Amniotic epithelial cell (primary cell): ENCODE measurements around the gene SPON2.

Experiments
- DNase-seq: peaks from one replicate; pipeline ENCODE4 v3.0.0-alpha.2; 2010; ENCODE audit warnings: low read depth

The SPON2 gene

GRCh38 chr4:1172971-1173757, 781 bp upstream of the SPON2 start:
- peak; percentile 93 for DNase-seq

DNA sequence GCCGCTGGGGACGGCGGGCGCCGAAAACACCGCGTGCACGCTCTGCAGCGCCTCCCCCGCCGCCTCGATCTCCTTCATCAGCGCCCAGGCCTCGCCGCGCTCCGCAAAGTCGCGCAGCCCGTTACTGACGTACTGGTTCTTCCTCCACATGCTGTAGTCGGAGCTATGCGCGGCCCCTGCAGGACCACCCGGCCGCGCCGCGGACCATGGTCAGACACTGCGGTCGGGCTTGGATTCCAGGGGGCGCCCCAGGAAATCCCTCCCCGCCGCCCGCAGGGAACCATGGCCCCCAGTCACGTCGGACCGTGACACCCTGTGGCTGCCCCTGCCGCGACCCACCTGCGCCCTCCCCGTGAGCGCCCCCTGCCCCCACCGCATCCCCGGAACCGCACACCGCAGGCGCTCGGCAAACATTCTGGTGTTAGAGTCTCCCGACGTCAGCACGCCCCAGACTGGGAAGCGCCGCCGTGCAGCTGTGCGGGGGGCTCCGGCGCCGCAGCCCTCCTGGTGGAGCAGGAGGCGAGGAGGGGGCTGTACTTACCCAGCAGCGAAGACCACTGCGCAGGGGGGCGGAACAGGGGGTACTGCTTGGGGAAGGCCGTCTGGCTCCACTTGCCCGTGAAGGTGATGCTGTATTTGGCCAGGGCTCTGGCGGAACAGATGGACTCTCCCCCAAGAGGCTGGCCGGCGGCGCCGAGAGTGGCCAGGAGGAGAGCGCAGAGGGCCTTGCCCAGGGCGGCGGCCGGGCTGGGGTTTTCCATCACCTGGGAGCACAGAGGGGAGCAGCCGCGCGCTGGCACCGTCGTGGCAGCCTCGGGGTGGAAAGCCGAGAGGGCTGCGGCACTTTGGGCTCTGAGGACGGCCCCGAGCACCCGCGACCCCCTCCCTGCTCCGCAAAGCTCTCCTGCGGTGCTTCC, 814 bp downstream of the SPON2 start:
- no peak for DNase-seq

GRCh38 chr4:1170976-1171310, 1.4 kb downstream of the SPON2 start:
- DNase-seq = no peak

GRCh38 chr4:1170156-1170975, 2.0 kb downstream of the SPON2 start:
- no peak for DNase-seq

GRCh38 chr4:1169691-1170096, 2.7 kb downstream of the SPON2 start:
- no peak for DNase-seq

GRCh38 chr4:1169171-1169671, 3.2 kb downstream of the SPON2 start:
- DNase-seq = no peak

DNA sequence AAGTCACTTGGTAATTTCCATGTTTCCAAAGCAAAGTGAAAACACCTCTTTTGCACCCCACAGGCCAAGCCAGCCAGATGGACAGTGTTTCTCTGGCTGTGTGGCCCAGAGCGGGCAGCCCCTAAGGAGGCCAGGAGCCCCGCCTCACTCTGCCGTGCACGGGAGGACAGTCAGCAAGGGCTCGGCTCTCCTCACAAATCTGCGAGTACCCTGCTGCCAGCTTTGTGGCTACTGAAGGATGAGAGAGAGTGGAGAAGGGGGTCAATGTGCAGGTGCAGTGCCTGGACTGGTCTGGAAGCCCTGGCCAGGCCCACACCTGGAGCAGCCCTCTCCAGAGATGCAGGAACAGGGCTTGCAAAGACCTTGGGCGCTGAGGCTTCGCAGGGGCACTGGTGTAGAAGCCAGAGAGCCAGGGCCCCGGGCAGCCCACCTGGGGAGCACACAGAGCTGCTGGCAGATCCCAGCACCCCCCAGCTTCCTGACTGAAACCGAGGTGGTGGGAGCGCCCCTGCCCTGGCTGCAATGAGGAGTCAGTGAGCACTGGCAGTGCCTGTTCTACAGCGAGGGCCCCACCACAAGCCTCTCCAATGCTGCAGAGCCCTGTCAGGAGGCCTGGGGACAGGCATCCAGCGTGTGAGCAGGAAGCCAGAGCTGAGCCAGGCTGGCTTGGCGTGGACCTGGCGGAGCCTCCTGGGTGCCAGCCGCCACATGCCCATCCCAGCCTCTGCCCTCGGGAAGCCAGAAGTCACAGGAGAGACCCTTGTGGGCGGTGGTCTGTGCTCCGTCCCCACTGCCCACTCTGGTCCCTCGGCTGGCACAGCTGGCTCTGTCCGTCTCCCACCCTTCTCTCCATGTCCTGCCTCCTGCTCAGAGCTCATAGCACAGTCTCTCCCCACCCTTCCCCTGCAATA, 3.9 kb downstream of the SPON2 start:
- DNase-seq = no peak

DNA sequence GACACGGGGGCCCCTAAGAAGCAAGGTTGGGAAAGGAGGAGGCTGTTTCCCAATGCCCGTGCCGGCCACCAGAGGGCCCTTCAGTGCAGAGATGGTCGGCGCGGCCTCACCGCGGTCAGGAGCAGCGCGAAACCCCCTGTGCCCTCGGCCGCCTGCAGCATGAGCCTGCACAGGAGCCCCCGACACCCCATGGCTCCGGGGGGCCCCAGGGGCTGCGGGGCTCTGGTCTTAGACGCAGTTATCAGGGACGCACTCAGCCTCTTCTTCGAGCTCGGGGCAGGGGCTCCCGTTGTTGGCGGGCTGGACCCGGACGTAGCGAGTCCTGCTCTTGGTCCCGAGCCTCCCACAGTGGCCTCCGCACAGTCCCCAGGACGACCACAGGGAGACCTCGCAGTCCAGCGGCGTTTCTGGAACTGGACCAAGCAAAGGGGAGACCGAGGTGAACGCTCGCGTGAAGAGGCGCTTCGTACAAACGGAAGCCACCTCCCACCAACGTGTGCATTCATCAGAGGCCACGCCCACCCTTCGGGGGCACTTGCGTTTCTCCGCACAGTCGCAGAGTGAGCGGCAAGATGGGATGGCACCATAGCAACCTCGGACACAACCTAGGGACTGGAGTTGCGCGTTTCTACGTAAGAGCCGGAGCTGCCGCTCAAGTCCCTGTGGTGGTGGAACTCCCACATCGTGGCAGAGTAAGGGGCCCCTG, 5.0 kb downstream of the SPON2 start:
- peak; percentile 95 for DNase-seq

GRCh38 chr4:1166509-1167243, 5.7 kb downstream of the SPON2 start:
- peak; percentile 63 for DNase-seq

- DNase-seq = no peak
Measured at GRCh38 chr4:1164956-1165545, 7.3 kb downstream of the SPON2 start.

- DNase-seq = no peak
Measured at GRCh38 chr4:1164444-1164843, 7.9 kb downstream of the SPON2 start.

GRCh38 chr4:1164040-1164439, 8.3 kb downstream of the SPON2 start:
- no peak for DNase-seq

DNA sequence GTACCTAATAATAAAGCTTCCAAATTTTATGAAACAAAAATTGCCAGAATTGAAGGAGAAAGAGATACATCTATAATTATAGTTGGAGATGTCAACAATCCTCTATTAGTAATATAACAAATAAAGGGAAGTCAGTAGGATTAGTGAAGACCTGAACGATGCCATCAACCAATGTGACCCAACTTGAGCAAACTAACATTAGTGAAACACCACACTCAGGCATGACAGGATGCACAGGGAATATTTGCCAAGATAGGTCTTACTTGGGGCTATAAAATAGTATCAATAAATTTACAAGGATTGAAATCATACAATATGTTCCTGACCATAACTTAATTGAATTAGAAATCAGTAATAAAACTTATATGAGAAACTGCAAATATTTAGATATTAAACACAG, 12.0 kb downstream of the SPON2 start:
- DNase-seq = no peak

DNA sequence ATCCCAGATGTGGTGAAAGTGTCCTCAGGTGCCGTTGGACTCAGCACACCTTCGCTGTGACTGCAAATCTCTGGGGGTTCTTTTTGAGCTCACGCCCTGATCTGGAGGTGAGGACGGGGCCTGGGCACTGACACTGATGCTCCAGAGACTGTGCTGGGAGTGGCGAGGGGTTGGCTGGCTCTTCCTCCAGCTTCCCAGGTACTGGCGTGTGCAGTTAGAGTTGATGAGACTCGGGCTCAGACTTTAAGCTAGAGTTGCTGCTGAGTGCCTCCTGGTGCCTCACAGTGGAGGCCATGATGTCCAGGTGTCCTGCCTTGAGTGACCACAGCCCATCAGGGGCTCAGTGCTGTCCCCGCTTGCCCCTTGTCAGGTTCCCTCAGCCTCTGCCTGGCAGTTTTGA, 16.3 kb downstream of the SPON2 start:
- DNase-seq = no peak

DNA sequence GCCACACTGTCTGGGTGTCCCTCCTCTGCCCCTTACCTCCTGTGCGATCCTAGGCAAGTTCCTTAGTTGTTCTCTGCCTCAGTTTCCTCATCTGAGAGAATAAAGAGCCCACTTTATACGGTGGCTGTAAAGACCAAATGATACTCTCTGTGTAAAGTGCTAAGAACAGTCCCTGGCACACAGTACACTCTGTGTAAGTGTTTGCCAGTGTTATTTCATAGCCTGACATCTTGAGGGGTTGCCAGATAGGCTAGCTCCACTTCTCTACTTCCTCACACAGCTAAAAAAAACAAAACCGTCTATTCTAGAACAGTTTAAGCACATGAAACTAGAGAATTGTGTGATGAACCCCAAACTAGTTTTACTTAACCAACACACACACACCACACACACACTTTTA, 17.1 kb downstream of the SPON2 start:
- no peak for DNase-seq

- DNase-seq = no peak
Measured at GRCh38 chr4:1154523-1155182, 17.7 kb downstream of the SPON2 start.

GRCh38 chr4:1154126-1154522, 18.3 kb downstream of the SPON2 start:
- DNase-seq = no peak

- no peak for DNase-seq
Measured at GRCh38 chr4:1153567-1154090, 18.8 kb downstream of the SPON2 start.

GRCh38 chr4:1152290-1152689, 20.1 kb downstream of the SPON2 start:
- no peak for DNase-seq
